HEK293 (cell line): ENCODE measurements around the gene ENHO.

ENCODE experiments used
- KLF16 ChIP-seq: fragments of 450-650 bp; formaldehyde crosslinking; IDR thresholded peaks from 2 replicates; pipeline ENCODE4 v1.5.1; 2017; ENCODE audit warnings: missing biosample characterization, missing genetic modification characterization
- ZNF133 ChIP-seq: fragments of 450-650 bp; formaldehyde crosslinking; IDR thresholded peaks from 2 replicates; pipeline ENCODE4 v1.5.1; 2016; ENCODE audit warnings: missing biosample characterization, missing genetic modification characterization
- ZNF433 ChIP-seq: fragments of 450-650 bp; formaldehyde crosslinking; IDR thresholded peaks from 2 replicates; pipeline ENCODE4 v1.5.1; 2016; ENCODE audit warnings: missing biosample characterization, missing genetic modification characterization, low read depth
- ZNF549 ChIP-seq: fragments of 450-650 bp; IDR thresholded peaks from 2 replicates; pipeline ENCODE4 v1.5.1; 2018; ENCODE audit warnings: missing biosample characterization, missing genetic modification characterization, mild to moderate bottlenecking, inconsistent platforms, moderate library complexity
- ZNF677 ChIP-seq: fragments of 450-650 bp; IDR thresholded peaks from 2 replicates; pipeline ENCODE4 v1.5.0; 2018; ENCODE audit warnings: missing biosample characterization, mild to moderate bottlenecking, missing genetic modification characterization, moderate library complexity
- TF ChIP-seq, protein P1 (sequence below): fragments of 450-650 bp; formaldehyde crosslinking; IDR thresholded peaks from 2 replicates; pipeline ENCODE4 v1.5.1; 2016; ENCODE audit warnings: missing biosample characterization, missing genetic modification characterization
- TF ChIP-seq, protein P2 (sequence below): fragments of 450-650 bp; formaldehyde crosslinking; optimal IDR thresholded peaks from 2 replicates; pipeline ENCODE3; 2016; ENCODE audit warnings: missing biosample characterization, mild to moderate bottlenecking, missing genetic modification characterization

DNA sequence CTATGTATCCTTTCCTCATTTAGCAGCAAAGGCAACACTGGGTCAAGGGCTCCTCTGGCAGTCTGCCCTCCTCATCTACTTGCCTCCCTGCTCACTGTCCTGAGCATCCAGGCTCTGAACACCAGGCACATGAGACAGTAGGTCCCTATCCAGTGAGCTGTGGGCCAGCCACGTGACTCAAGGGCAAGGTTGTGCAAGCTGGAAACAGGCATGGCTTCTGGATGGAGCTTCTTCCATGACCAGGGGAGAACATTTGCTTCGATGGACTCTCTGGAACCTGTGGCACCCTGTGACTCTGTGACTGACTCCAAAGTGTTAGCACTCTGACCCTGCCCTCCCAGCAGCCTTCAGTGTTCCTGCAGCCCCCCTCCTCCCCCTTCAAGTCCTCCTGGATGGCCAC is 31.2 kb downstream of the ENHO start:
- TF ChIP-seq, protein P1, sequence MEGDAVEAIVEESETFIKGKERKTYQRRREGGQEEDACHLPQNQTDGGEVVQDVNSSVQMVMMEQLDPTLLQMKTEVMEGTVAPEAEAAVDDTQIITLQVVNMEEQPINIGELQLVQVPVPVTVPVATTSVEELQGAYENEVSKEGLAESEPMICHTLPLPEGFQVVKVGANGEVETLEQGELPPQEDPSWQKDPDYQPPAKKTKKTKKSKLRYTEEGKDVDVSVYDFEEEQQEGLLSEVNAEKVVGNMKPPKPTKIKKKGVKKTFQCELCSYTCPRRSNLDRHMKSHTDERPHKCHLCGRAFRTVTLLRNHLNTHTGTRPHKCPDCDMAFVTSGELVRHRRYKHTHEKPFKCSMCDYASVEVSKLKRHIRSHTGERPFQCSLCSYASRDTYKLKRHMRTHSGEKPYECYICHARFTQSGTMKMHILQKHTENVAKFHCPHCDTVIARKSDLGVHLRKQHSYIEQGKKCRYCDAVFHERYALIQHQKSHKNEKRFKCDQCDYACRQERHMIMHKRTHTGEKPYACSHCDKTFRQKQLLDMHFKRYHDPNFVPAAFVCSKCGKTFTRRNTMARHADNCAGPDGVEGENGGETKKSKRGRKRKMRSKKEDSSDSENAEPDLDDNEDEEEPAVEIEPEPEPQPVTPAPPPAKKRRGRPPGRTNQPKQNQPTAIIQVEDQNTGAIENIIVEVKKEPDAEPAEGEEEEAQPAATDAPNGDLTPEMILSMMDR (tag by site-specific recombination): no peak
- no peak for TF ChIP-seq ZNF677 (tag by site-specific recombination)
- no peak for TF ChIP-seq KLF16 (tag by site-specific recombination)
- TF ChIP-seq, protein P2, sequence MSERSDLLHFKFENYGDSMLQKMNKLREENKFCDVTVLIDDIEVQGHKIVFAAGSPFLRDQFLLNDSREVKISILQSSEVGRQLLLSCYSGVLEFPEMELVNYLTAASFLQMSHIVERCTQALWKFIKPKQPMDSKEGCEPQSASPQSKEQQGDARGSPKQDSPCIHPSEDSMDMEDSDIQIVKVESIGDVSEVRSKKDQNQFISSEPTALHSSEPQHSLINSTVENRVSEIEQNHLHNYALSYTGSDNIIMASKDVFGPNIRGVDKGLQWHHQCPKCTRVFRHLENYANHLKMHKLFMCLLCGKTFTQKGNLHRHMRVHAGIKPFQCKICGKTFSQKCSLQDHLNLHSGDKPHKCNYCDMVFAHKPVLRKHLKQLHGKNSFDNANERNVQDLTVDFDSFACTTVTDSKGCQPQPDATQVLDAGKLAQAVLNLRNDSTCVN (tag by site-specific recombination): no peak
- no peak for TF ChIP-seq ZNF549 (tag by site-specific recombination)
- no peak for TF ChIP-seq ZNF133 (tag by site-specific recombination)
- no peak for TF ChIP-seq ZNF433 (tag by site-specific recombination)
